Measurements from ENCODE around the gene PDIA5. TPM values are rescaled to one million over a fixed set of nuclear protein-coding genes. Genes with fewer than 3 reads are reported as not detected.

Gene PDIA5
- total RNA-seq, 1 experiment from 2014 or later, result 50.8 TPM

GRCh38 chr3:123084192-123084591, 17.4 kb downstream of the PDIA5 start:
- no TSS peak for BruUV-seq (replicated peaks)
- no peaks in the 10 kb centered on the region for H3K9me2 ChIP-seq (ENCODE audit: insufficient read depth)
- H3K79me2 ChIP-seq (ENCODE audit: insufficient read depth, low read length), result peaks cover 100% of the 10 kb centered on the region
- H3K9me3 ChIP-seq (ENCODE audit: control insufficient read depth in 1 of 2, insufficient read depth in 1 of 2, low read depth in 1 of 2, low read length in 2 of 2), result no peaks in the 10 kb centered on the region
- ChIA-PET POLR2A (no interaction called here), RAD21 (ENCODE audit: low non-redundant PET in 1 of 2, low total read pairs in 2 of 2, uncharacterized antibody in 2 of 2, unreplicated experiment in 2 of 2) (no interaction called here), CTCF (no interaction called here)
- TF ChIP-seq EGR1 (IDR thresholded peaks at IDR 0.05; ENCODE audit: low read depth) (no peak), POLR2A (IDR thresholded peaks at IDR 0.05; ENCODE audit: borderline replicate concordance, extremely low read depth, insufficient read depth, insufficient read length) (no peak), ZBTB33 (IDR thresholded peaks at IDR 0.05; ENCODE audit: extremely low read depth, insufficient replicate concordance, low read length) (no peak), CTCF (IDR thresholded peaks at IDR 0.05 in 2 of 3, conservative IDR thresholded peaks at IDR 0.05 in 1 of 3; ENCODE audit: borderline replicate concordance in 1 of 3, insufficient read depth in 1 of 3, low read depth in 2 of 3, low read length in 2 of 3) (no peak), FOSL1 (IDR thresholded peaks at IDR 0.05; ENCODE audit: low read depth) (no peak), ZFX (IDR thresholded peaks at IDR 0.05) (no peak), CEBPB (IDR thresholded peaks at IDR 0.05; ENCODE audit: low read depth) (no peak), JUND (IDR thresholded peaks at IDR 0.05) (no peak), POLR2AphosphoS5 (IDR thresholded peaks at IDR 0.05; ENCODE audit: low read depth, low read length) (no peak), ELF1 (IDR thresholded peaks at IDR 0.05; ENCODE audit: borderline replicate concordance, low read depth) (no peak), SRF (IDR thresholded peaks at IDR 0.05; ENCODE audit: low read depth) (no peak), EZH2phosphoT487 (IDR thresholded peaks at IDR 0.05; ENCODE audit: borderline replicate concordance) (no peak), SIN3A (IDR thresholded peaks at IDR 0.05; ENCODE audit: low read depth) (no peak), MAX (IDR thresholded peaks at IDR 0.05) (no peak), EZH2 (IDR thresholded peaks at IDR 0.05) (no peak), SP1 (IDR thresholded peaks at IDR 0.05; ENCODE audit: low read depth) (no peak), YY1 (IDR thresholded peaks at IDR 0.05; ENCODE audit: extremely low read depth, insufficient replicate concordance, low read depth, low read length) (no peak), CBX3 (IDR thresholded peaks at IDR 0.05; ENCODE audit: low read depth) (no peak), ZNF274 (IDR thresholded peaks at IDR 0.05; ENCODE audit: low read depth, low read length) (no peak), RAD21 (IDR thresholded peaks at IDR 0.05; ENCODE audit: low read depth) (no peak)
- ATAC-seq (no peak), DNase-seq (ENCODE audit: low read depth, low spot score) (no peak)
- H2AFZ ChIP-seq (ENCODE audit: low read depth, low read length, poor library complexity, severe bottlenecking), result no peak overlapping the region
- H3K36me3 ChIP-seq (ENCODE audit: control insufficient read depth in 1 of 2, insufficient read depth in 2 of 2, low read length in 2 of 2), result no peaks in the 10 kb centered on the region
- no peak overlapping the region for H3K4me3 ChIP-seq (replicated peaks in 1 of 2; ENCODE audit: low read depth in 1 of 2, low read length in 2 of 2)
- H4K20me1 ChIP-seq (ENCODE audit: insufficient read depth), result peaks cover 6% of the 10 kb centered on the region; the same call in 1 of the 2 replicates
- intact Hi-C loops (cut with micrococcal nuclease), result no loop called here
- no peak overlapping the region for H3K4me2 ChIP-seq (ENCODE audit: low read length)
- no peak overlapping the region for H3K9ac ChIP-seq (ENCODE audit: low read length)
- no peaks in the 10 kb centered on the region for H3K27me3 ChIP-seq (ENCODE audit: insufficient read depth, low read length)
- peaks cover 11 to 24% of the 10 kb centered on the region in 2 experiments for H3K4me1 ChIP-seq (ENCODE audit: control insufficient read depth in 1 of 2, insufficient read depth in 2 of 2, low read length in 2 of 2)
- no peak overlapping the region for H3K27ac ChIP-seq (ENCODE audit: low read depth, low read length)

Measured in HCT116 (cell line).